ENCODE measurements around the gene CYP2C8.
"Not testable (repeated sequence)": the region's sequence is repeated elsewhere in the genome, so short reads cannot be mapped to it uniquely, and the experiment has no call there.

The CYP2C8 gene

GRCh38 chr10:95069286-95069685 is at the start of gene CYP2C8:
TSS of gene CYP2C8 (minus strand) at chr10:95069497. CDS start at chr10:95069402, 95 bp downstream.
- TF ChIP-seq CTCF (IDR thresholded peaks at IDR 0.05) (no peak), ZFX (IDR thresholded peaks at IDR 0.05; ENCODE audit: borderline replicate concordance) (no peak)
- peak within 1 kb of the TSS; percentile 72 for H3K27ac ChIP-seq

GRCh38 chr10:95116869-95117269 is 47.6 kb upstream of the CYP2C8 start:
- TF ChIP-seq CTCF (IDR thresholded peaks at IDR 0.05) (no peak), ZFX (IDR thresholded peaks at IDR 0.05; ENCODE audit: borderline replicate concordance) (no peak)
- no peak overlapping the region for H3K27ac ChIP-seq

- H3K27ac ChIP-seq = not testable (repeated sequence)
These were observed 41.5 kb upstream of the CYP2C8 start for GRCh38 chr10:95110823-95111222.

- TF ChIP-seq ZFX (IDR thresholded peaks at IDR 0.05; ENCODE audit: borderline replicate concordance) (no peak), CTCF (IDR thresholded peaks at IDR 0.05) (no peak)
- H3K27ac ChIP-seq = peak overlapping the region; percentile 74
These were observed 28.5 kb upstream of the CYP2C8 start for GRCh38 chr10:95097805-95098204.

GRCh38 chr10:95096143-95096542 is 26.8 kb upstream of the CYP2C8 start:
- peak overlapping the region; percentile 74 for H3K27ac ChIP-seq
- TF ChIP-seq CTCF (IDR thresholded peaks at IDR 0.05) = no peak
- no peak for TF ChIP-seq ZFX (IDR thresholded peaks at IDR 0.05; ENCODE audit: borderline replicate concordance)

- not testable (repeated sequence) for H3K27ac ChIP-seq
These were observed 10.3 kb upstream of the CYP2C8 start for GRCh38 chr10:95079626-95080025.

- H3K27ac ChIP-seq = no peak overlapping the region
- TF ChIP-seq CTCF (IDR thresholded peaks at IDR 0.05) = no peak
- no peak for TF ChIP-seq ZFX (IDR thresholded peaks at IDR 0.05; ENCODE audit: borderline replicate concordance)
These were observed 8.3 kb upstream of the CYP2C8 start for GRCh38 chr10:95077556-95077955.

GRCh38 chr10:95071107-95071660 is 1.9 kb upstream of the CYP2C8 start:
- TF ChIP-seq ZFX (IDR thresholded peaks at IDR 0.05; ENCODE audit: borderline replicate concordance) (no peak), CTCF (IDR thresholded peaks at IDR 0.05) (no peak)

GRCh38 chr10:95064125-95064524 is 5.2 kb downstream of the CYP2C8 start:
- not testable (repeated sequence) for H3K27ac ChIP-seq

More at GRCh38 chr10:95071107-95071660, 1.9 kb upstream of the CYP2C8 start:
- peak overlapping the region; percentile 71; the same call in 1 of the 2 replicates for H3K27ac ChIP-seq

Measured in 22Rv1 (cell line).